ENCODE measurements around the gene PIK3R1.

DNA sequence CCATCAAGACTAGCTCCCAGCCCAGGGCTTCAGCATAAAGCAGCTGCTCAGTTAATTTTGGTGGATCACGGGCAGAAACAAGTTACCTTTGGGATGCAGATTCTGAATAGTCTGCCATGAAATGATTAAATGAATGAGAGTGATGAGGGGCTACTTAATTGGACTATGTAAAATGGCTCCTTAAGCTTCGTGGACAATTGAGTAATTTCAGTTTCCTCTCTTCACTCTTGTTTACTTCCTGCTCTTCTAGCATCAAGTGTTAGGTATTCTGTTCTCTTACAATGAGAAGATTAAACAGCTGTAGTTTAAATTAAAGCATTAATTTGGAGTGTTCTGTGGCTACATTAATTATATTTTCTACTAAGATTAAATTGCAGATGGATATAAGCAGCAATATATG is 28.1 kb downstream of the PIK3R1 start:
- TF ChIP-seq, protein P1, sequence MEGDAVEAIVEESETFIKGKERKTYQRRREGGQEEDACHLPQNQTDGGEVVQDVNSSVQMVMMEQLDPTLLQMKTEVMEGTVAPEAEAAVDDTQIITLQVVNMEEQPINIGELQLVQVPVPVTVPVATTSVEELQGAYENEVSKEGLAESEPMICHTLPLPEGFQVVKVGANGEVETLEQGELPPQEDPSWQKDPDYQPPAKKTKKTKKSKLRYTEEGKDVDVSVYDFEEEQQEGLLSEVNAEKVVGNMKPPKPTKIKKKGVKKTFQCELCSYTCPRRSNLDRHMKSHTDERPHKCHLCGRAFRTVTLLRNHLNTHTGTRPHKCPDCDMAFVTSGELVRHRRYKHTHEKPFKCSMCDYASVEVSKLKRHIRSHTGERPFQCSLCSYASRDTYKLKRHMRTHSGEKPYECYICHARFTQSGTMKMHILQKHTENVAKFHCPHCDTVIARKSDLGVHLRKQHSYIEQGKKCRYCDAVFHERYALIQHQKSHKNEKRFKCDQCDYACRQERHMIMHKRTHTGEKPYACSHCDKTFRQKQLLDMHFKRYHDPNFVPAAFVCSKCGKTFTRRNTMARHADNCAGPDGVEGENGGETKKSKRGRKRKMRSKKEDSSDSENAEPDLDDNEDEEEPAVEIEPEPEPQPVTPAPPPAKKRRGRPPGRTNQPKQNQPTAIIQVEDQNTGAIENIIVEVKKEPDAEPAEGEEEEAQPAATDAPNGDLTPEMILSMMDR (IDR thresholded peaks at IDR 0.05), result no peak
- TF ChIP-seq POLR2AphosphoS5 (IDR thresholded peaks at IDR 0.05) (no peak), POLR2A (IDR thresholded peaks at IDR 0.05) (no peak), EP300 (IDR thresholded peaks at IDR 0.05) (no peak)
